Epithelial cell of proximal tubule (primary cell): ENCODE measurements around the gene CHD5. TPM values are rescaled to one million over a fixed set of nuclear protein-coding genes. Genes with fewer than 3 reads are reported as not detected.

Experiments used
- DNase-seq: peaks from one replicate; pipeline ENCODE4 v3.0.0-alpha.2; 2011; ENCODE audit warnings: low read depth
- H3K4me3 ChIP-seq: 2 replicates; pipeline ENCODE4 v1.5.1; 2011; ENCODE audit warnings: low read depth, mild to moderate bottlenecking, low read length
- CTCF ChIP-seq: conservative IDR thresholded peaks from 2 replicates; pipeline ENCODE4 v1.5.1; 2012; ENCODE audit warnings: low read depth, mild to moderate bottlenecking, low read length
- total RNA-seq: library from RNA; depleted of rRNA; stranded (reverse); fragments of >200 nt; gene quantifications from 2 replicates; pipeline ENCODE4 v1.2.3, GENCODE V29; 2015

Gene CHD5
- total RNA-seq, 1 donor from 2014 or later = under 0.01 TPM

- no peak for TF ChIP-seq CTCF
- no peak for DNase-seq
- no peak overlapping the region for H3K4me3 ChIP-seq
Measured at GRCh38 chr1:6179564-6180175, 451 bp downstream of the CHD5 start.

GRCh38 chr1:6178751-6179563, 1.2 kb downstream of the CHD5 start:
- DNase-seq = no peak
- no peak for TF ChIP-seq CTCF
- H3K4me3 ChIP-seq = no peak overlapping the region

GRCh38 chr1:6177681-6178380, 2.3 kb downstream of the CHD5 start:
- DNase-seq = no peak
- no peak overlapping the region for H3K4me3 ChIP-seq
- TF ChIP-seq CTCF = no peak

- no peak overlapping the region for H3K4me3 ChIP-seq
- no peak for DNase-seq
- no peak for TF ChIP-seq CTCF
Measured at GRCh38 chr1:6176779-6177178, 3.3 kb downstream of the CHD5 start.

GRCh38 chr1:6175411-6175828, 4.7 kb downstream of the CHD5 start:
- no peak for DNase-seq
- TF ChIP-seq CTCF = no peak
- H3K4me3 ChIP-seq = no peak overlapping the region

GRCh38 chr1:6174621-6175410, 5.3 kb downstream of the CHD5 start:
- no peak overlapping the region for H3K4me3 ChIP-seq
- TF ChIP-seq CTCF = no peak
- DNase-seq = no peak
